GM21515 (cell line): ENCODE measurements around the gene SLC66A2.
"Not testable (repeated sequence)": the region's sequence is repeated elsewhere in the genome, so short reads cannot be mapped to it uniquely, and the experiment has no call there.

Experiments used
- ATAC-seq: cut with Tn5 transposase; IDR thresholded peaks from one replicate; pipeline ENCODE4 v1.9.1; 2021; ENCODE audit not compliant: unreplicated experiment

SLC66A2 gene

DNA sequence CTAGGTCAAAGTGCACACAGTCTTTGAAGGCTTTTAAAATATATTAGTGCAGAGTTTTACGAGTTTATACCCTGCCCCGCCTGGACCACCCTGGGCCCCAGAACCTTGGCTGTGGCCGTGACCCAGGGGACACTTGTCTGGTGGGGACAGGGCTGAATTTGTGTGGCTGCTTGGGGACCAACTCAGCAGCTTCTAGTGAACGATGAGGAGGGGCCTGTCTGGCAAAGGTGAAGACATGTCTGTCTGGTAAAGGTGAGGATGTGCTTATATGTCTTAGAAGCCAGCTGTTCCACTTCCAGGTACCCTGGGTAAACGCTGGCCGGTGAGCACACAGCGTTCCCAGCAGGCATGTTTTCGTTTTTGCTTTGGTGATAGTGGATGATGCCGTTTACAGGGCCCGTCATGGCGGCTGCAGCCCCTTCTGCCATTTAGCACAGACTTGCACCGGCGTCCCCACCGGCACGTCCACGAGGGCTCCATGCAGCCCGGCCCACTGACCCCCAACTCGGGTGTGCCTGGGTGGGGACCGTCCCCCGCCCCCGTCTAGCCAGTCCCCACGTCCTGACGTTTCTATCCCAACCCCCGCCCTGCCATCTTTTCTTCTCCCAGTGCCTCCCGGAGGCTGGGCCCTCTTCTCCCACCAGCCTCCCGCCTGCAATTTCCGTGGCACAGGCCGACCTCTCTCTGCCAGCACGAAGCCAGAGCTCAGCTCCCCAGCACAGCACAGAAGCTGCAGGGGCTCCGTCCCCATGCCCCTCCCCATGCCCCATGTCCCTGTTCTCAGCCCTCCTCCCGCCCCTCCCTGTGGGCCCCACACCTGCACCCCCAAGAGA is 67.8 kb downstream of the SLC66A2 start:
- ATAC-seq: no peak

DNA sequence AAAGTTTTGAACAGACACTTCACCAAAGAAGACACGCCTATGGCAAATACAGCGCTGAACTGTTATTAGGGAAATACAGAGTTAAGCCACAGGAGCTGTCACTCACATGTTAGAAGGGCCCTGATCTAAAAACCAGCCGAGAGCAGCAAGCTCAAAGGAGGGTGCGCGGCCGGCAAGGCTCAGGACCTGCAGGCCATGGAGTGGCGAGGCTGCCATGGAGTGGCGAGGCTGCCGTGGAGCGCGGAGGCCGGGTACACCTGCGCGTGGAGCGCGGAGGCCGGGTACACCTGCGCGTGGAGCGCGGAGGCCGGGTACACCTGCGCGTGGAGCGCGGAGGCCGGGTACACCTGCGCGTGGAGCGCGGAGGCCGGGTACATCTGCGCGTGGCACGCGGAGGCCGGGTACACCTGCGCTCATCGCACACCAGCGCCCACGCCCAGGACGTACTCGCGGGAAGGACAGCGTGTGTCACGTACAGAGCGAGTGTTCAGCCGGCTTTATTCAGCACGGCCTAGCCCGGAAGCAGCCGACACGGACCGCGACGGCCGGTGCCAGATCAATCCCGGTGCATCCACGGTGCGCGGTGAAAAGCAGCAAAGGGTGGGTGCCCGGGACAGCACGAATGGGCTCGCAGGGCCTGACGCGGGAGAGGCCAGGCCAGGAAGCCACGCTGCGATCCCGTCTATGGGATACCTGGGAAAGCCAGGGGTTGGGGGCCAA is 68.8 kb downstream of the SLC66A2 start:
- ATAC-seq: no peak

DNA sequence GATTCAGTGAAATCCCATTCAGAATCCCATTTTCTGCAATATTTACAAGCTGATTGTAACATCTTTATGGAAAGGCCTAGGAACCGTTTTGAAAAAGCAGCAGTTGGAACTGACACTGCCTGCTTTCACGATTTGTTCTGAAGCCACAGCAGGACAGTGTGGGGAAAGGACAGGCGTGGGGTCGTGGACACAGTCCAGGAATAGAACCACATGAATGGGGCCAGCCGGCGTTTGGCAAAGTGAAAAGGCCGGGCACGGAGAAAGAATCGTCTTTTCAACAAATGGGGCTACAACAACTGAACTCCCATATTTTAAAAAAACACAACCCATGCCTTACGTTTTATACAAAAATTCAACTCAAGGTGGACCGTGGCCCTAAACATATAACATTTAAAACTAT is 69.8 kb downstream of the SLC66A2 start:
- ATAC-seq: no peak

DNA sequence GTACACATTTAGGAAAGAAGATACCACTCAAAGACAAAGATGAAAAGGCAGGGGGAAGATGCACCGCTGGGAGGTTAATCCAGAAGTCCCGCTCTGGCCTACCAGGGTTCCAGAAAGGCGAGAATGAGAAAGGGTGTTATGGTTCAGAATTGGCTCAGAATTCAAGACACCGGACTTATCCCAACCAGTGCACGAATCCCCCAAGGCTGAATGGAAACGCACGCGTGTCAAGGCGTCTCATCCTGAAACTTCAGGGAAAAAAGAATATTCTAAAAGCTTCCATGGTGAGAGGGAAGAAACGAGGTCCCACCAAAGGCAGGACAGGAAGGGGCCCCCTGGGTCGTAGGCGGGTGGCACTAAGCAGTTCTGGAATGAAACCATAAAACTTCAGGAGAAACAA is 71.9 kb downstream of the SLC66A2 start:
- no peak for ATAC-seq

DNA sequence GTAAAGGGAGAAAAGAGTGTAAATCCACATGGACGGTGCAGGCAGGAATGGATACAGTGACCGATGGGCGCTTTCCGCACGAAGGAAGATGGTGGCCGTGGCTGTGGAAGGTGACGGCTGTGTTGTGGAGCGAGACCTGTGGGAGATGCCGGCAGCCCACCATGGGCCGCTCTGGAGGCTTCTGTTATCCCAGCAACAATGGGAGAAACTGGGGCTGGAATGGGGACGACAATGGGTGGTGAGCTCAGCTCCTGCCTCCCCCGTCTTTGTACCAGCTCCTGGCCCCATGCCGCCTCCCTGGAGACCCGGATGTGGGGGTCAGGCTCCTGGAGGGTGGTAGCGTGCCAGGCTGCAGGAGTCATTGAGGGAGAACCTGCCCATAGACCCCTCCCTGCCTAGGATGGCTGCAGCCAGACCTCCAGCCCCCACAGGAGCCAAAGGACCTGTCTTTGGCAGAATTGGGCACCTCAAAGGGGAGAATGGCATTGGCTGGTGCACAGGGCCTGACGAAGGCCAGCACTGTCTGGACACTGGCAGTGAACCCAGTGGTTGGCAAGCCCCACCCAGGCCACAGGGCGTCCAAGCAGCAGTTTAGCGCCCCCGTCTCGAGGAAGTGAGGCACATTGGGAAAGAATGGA is 72.6 kb downstream of the SLC66A2 start:
- no peak for ATAC-seq

DNA sequence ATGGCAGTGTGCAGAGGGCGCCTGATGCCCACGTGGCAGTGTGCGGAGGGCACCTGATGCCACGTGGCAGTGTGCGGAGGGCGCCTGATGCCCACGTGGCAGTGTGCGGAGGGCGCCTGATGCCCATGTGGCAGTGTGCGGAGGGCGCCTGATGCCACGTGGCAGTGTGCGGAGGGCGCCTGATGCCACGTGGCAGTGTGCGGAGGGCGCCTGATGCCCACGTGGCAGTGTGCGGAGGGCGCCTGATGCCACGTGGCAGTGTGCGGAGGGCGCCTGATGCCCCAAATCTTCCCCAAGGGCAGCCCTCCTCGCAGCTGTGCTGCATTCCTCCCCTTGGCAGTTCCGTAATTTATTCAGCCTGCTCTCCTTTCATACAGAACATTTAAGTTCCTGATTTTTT is 73.2 kb downstream of the SLC66A2 start:
- ATAC-seq: not testable (repeated sequence)

DNA sequence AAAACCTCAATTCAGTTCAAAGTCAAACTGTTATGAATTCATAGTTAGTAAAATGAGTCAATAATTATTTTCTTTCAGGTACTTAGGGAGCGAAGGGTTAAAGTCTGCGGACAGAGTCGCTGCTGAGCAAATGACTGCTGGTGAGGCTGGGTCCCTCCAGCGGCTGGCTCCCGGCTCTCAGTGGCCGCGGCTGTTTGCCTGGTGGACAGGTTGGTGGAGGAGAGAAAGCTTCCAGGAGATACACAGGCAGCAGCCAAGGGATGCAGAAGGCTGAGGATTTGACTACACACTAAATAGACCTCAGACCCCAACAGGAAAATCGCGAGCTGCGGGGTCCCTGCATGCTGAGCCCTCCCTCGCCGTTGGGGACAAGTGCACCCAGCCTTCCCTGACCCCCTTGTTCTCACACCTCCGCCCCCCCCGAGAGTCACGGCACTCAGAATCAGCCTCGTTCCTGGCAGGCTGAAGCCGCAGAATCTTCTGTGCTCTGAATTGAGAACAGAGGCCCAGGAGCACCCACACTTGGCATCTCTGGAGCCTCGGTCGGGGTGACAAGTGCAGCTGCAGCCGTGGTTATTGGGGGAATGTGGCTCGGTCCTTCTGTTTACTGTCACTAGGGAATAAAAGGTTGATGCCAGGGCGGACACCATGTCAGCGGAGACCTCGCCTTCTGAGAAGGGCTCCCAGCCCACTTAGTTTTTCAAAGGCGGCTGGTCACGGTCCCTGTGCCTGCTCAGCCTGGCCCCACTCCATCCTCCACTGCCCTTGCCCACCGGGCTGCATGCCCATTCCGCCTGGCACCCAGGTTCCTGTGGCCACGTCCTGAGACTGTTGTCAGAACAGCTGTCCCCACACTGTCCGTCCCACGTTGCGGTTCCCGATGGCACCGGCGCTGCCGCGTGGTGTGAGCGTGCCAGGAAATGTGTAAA is 74.0 kb downstream of the SLC66A2 start:
- ATAC-seq: no peak

DNA sequence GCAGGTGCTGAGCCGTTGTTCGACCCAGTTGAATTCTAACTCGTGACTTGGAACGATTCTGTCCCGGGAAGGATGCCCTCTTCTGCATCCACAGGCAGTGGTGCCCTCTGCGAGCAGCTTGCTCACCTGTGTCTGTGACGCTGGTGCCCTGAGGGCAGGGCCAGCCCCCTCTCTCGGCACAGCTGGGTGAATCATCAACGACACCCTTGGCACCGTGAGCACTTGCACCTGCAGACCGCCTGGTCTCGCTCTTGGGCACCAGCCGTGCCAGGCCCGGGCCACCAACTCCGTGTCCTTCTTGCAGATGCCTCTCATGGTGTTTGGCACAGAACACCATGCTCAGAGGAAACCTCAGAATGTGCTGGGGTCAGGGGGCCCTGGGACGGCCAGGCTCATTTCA is 75.0 kb downstream of the SLC66A2 start:
- no peak for ATAC-seq

DNA sequence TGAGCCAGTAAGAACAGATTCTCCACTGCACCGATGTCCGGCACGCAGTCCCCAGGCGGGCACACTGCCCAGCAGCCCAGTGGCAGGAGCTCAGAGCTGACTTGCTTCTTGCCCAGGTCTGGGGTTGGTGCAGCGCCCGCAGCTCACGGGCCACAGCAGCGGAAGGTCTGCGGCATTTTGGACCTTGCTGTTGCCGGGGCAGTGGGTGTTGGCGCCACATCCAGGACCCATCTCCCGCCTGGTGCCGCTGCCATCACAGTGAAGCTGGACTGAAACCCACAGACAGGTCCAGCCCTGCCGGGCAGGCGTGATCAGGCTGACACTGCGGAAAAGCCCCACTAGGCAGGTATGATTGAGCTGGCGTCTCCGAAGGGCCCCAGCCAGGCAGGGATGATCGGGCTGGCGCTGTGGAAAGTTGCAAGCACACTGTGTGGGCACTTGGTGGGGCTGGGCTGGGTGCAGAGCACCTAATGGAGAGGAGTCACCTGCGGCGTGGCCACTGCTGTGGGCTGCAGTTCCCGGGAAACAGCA is 75.5 kb downstream of the SLC66A2 start:
- no peak for ATAC-seq

DNA sequence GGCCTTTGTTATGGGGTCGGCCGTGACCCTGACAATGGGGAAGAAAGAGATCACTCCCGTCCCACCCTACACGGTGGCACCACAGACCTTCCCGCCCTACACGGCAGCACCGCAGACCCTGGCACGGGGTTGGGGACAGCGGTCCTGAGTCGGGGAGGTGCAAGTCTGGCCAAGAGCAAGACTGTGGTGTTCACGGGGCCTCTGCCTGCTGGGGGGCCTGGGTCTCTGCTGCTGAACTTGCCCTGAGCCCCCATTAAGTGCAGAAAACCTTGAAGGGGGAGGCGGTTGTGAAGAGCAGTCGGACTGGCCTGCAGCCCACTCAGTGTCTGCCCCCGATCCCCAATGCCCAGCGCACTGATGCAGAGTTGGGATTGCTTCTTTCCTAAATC is 75.9 kb downstream of the SLC66A2 start:
- no peak for ATAC-seq

DNA sequence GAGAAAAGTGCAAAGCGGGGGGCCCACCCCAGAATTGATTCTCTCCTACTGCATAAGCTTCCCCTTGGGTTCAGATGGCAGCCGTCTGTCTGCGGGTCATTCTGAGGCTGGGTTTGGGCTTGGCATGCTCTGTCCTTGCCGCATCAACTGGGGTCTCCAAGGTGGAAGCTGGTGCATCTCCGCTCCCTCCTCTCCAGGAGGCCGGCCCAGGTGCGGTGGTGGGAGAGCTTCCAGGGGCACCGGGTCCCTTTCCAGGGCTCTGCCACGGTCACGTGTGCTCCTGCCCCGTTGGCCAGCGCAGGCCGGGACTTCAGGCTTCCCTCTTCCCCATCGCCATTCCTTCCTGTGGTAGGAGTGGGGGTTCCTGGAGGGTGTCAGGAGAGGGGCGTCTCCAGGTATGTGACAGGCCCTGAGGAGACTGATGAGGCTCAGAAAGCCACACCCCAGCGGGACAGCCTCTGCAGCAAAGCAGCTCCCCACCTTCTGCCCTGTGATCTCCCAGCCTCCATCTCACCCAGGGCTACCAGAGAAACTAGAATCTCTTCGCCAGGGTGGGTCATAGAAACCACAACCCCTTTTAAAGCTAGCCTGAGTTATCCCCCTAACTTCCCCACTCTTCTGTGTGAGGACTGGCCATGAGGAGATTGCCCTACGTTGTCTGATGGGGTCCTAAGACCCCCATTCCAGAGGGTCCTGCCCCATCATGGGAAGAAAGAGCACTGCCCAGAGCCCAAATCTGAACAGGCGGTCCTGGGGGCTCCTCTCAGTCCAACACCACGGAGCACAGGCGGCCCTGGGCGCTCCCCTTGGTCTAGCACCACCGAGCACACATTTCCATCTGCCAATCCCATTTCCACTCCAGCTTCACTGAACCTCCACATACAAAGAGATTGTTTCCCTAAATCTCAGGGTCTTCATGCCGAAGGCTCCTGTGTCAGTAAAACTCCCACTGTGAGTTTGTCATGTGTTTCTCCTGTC is 76.6 kb downstream of the SLC66A2 start:
- no peak for ATAC-seq

DNA sequence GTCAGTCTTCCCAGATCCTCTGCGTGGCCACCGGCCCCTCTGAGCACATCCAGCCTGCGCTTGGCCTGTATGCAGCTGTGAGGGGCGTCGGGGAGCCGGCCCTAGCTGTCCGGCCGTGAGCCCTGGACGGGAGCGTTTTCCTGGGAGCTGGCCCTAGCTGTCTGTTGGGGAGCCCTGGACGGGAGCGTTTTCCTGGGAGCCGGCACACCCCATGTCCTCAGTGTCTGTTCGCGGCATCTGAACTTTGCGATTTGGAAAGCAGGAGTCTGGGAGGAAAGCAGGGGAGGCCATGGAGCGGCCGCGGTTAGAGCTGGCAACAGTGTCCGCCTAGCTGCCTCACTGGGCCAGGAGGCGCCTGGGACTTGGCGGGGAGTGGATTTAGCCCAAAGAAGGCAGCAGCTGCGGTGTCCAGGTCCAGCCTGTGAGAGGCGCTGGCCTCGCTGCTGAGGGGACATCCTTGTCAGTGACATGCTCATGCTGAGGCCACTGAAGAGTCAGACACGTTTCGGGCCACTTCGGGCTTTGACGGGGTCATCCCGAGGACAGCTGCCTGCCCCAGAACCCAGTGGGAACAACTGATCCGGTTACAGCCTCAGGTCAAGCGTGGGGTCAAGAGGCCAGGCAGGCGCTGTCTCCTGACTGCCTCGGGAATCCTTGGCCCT is 77.9 kb downstream of the SLC66A2 start:
- ATAC-seq: no peak

DNA sequence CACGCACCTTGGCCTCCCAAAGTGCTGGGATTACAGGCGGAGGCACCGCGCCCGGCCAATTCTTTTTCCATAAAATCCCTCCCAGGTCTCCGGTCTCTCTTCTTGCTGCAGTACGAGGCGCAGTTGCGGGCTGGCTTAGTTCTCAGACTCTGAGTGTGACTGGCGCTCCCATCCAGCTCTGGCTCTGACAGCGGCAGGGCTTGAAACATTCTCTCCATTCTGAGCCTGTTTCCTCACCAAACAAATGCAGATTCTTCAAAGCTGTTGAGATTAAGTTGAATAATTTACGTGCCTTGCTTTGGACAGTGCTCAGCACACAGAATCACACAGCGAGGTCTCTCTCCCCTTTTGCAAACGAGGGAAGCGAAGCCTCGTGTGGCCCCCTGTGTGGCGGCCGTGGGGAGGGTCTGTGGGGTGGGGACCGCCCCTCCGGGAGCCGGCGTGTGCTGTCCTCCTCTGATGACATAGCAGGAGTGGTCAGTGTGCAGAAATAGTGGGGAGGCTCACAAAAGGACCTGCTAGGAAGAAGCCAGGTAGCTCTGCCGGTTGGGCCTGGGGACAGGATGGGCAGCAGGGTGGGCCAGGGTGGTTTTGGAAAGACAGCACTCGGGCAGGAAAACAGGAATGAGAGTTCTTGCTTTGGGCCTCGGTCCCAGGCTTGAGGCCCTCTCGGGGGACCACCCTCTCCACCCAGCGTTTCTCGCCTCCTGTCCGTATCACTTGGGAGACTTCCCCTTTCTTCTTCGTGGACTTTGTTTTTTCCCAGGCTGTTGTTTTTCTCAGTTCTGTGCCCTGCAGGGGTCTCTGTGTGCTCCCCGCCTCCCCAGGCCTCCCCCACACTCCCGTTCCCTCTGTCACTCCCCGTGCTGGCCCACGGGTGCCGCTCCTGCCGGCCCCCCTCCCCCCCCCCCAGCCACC is 78.7 kb downstream of the SLC66A2 start:
- ATAC-seq: no peak

DNA sequence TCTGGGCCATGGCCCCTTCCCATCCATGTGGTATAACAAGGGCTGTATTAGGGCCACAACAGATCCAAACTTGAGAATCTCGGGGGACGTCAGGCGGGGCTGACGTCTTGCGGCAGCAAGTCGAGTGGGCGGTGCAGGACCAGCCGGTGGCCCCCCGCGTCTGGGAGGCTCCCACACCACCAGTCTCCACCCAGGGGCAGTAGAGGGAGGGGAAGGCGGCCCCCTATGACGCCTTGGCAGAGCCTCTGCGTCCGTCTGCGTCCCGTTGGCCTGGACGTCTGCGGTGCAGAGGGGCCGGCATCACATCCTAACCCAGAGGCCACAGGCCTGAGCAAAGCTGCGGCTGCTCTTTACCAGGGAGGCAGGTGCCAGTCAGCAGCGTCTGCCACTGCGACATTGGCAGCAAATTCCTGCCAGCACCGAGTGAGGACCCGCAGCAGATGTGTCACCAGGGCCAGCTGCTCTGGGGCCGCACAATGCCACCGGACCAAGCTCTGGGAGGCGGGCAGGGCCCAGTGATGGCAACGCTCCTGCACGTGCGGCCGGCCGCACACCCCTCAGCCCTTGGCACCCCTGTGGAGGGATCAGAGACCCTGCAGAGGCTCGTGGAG is 79.9 kb downstream of the SLC66A2 start:
- ATAC-seq: no peak

DNA sequence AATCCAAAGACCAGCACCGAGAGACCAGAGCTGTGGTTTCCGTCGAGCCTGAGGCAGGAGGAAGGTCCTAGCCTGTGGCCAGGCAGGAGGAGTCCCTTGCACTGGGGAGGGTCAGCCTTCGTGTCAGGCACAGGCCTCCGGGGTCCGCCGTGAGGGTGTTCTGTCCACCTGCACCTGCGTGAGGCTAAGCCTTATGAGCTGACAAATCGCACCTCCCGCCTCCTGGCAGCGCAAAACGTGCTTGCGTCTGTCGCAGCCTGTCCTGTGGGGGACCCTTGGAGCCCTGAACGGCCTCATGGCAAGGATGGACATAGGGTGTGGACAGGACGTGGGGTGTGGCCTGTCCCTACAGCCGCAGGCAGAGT is 80.4 kb downstream of the SLC66A2 start:
- no peak for ATAC-seq

DNA sequence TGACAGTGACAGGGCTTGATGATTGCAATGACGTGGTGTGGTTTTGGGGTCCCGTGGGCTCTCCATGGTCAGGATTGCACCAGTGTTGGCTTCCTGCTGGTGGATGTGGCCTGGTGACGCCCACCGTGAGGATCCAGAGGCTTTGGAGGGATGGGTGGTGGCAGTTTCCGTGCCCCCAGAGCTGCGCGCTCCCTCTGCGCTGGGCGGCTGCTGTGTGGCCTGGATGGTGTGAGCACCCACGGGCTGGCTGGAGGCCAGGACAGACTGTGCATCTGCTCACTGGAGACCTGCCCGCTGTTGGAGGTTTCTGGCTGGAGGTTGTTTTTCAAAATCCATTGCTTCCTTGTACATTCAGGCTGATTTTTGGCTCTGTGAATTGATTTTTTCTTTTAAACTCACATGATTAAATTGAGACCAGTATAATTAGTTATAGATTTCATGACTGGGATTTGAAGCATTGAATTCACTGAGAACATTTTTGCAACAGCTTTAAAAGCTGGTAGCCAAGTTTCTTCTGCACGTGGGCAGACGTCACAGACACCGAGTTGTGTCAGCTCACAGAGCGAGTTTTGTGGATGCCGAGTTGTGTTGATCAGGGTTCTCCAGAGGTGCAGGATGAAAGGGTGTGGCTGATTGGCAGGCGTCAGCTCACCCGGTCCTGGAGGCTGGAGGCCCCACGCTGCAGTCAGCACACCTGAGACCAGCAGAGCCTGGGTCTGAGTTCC is 81.0 kb downstream of the SLC66A2 start:
- no peak for ATAC-seq
